Heart right ventricle (tissue), 16 donors: Measurements from ENCODE around the gene DRC1. TPM values are rescaled to one million over a fixed set of nuclear protein-coding genes. Genes with fewer than 3 reads are reported as not detected.

Experiments
- ATAC-seq, 8 donors: fragments of 200-7000 bp; cut with Tn5 transposase; one replicate each; pipeline ENCODE4 v1.9.1; 2020; ENCODE audit warnings: mild to moderate bottlenecking in 8 of 8, moderate library complexity in 8 of 8, moderate number of reproducible peaks in 1 of 8
- DNase-seq, 2 donors: peaks; one replicate each; pipeline ENCODE4 v3.0.0-alpha.2; 2020
- H3K27ac ChIP-seq, 10 donors: fragments of 200-600 bp; sonication (generic) in 2 of 10; one replicate each; pipeline versions ENCODE4 v1.5.0 to v1.8.0; 2020 to 2022; ENCODE audit warnings: mild to moderate bottlenecking in 3 of 10
- H3K27me3 ChIP-seq, 7 donors: fragments of 200-600 bp; one replicate each; pipeline ENCODE4 v1.8.0; 2021 to 2022; ENCODE audit warnings: mild to moderate bottlenecking in 2 of 7
- H3K36me3 ChIP-seq, 9 donors: fragments of 200-600 bp; sonication (generic) in 1 of 9; one replicate each; pipeline versions ENCODE4 v1.5.0 to v1.8.0; 2020 to 2022; ENCODE audit warnings: mild to moderate bottlenecking in 2 of 9
- H3K4me1 ChIP-seq, 9 donors: fragments of 200-600 bp; sonication (generic) in 1 of 9; one replicate each; pipeline versions ENCODE4 v1.5.0 to v1.8.0; 2020 to 2022; ENCODE audit warnings: mild to moderate bottlenecking in 4 of 9
- H3K4me3 ChIP-seq, 10 donors: fragments of 200-600 bp; sonication (generic) in 2 of 10; one replicate each; pipeline versions ENCODE4 v1.5.0 to v1.8.0; 2020 to 2022; ENCODE audit warnings: mild to moderate bottlenecking in 7 of 10, moderate library complexity in 2 of 10
- H3K9me3 ChIP-seq, 11 donors: fragments of 200-600 bp in 10 of 11; sonication (generic) in 2 of 11; one replicate each; pipeline versions ENCODE4 v1.5.0 to v1.8.0; 2013 to 2022; ENCODE audit warnings: mild to moderate bottlenecking in 2 of 11, control low read depth in 1 of 11, moderate library complexity in 1 of 11
- CTCF ChIP-seq, 9 donors: fragments of 200-600 bp; sonication (generic) in 2 of 9; IDR thresholded peaks; one replicate each; pipeline versions ENCODE4 v1.5.0 to v1.8.0; 2021 to 2022; ENCODE audit warnings: antibody characterized with exemption in 9 of 9, mild to moderate bottlenecking in 5 of 9, moderate library complexity in 1 of 9
- WGBS, 2 donors: extraction: QIAGEN DNeasy Blood & Tissue Kit; methylation state at CpG; one replicate each; pipeline ENCODE4 v1.1.7; 2013; ENCODE audit warnings: inconsistent platforms in 1 of 2; 5-methylcytosine and 5-hydroxymethylcytosine counted together
- intact Hi-C, 10 donors: fragments of 100-400 bp; cut with DNase I; formaldehyde crosslinking; loops; one replicate each; pipeline versions ENCODE4 v1.11.1 to v1.14.2; 2022
- polyA plus RNA-seq, 2 donors: library from polyadenylated mRNA; stranded (reverse); fragments of 200-250 nt; gene quantifications; one replicate each; pipeline ENCODE4 v1.2.3, GENCODE V29; 2013
- total RNA-seq, 10 donors: library from RNA; stranded (reverse); fragmentation: NEBNext Ultra II Directional in 3 of 10; extraction: Animal tissue kit (Norgen Biotek cat#: 25700) in 3 of 10; gene quantifications; one replicate each; pipeline versions ENCODE4 v1.2.1 to v1.2.4, GENCODE V29; 2021 to 2023
- donor health status: Arrhythmogenic right ventricular cardiomyopathy.
- donor health status: ischemic (EF 13 %, LVEDD 7.1; RV severe dilation, severe dysfunction).
- donor health status: healthy with polysubstance abuse.
- donor health status: DM: no; HTN: yes; CAD: no.
- donor health status: DM: no; HTN: no; CAD: no.
- donor health status: ischemic (EF 25% LVEDD 6.9; RV normal size, moderate dysfunction).
- donor health status: ischemic (EF 25% LVEDD 5.7; RV mildly dilated, moderate dysfunction).
- donor health status: healthy.
- donor health status: DM: yes; HTN: yes; CAD: no.
- donor health status: Ischemic cardiomyopathy.
- donor health status: ischemic (EF 35%, LVEDD 5.7; RV mildly dilated, moderate dysfunction).
- donor health status: nonischemic (EF 11% LVEDD 7.7; RV severe dilation, severe dysfunction).
- donor health status: DM: yes; HTN: yes; CAD: no.
- donor health status: PGD.
- donor health status: ischemic (EF 29% LVEDD 5.4; RV normal size, mild dysfunction).
- donor health status: nonischemic (EF 23%, LVEDD 6.1; RV moderate dilation, normal function).

Gene DRC1
- total and polyA plus RNA-seq, 12 donors, result 0.06 to 0.37 (median 0.20) TPM; not detected in 8

DNA sequence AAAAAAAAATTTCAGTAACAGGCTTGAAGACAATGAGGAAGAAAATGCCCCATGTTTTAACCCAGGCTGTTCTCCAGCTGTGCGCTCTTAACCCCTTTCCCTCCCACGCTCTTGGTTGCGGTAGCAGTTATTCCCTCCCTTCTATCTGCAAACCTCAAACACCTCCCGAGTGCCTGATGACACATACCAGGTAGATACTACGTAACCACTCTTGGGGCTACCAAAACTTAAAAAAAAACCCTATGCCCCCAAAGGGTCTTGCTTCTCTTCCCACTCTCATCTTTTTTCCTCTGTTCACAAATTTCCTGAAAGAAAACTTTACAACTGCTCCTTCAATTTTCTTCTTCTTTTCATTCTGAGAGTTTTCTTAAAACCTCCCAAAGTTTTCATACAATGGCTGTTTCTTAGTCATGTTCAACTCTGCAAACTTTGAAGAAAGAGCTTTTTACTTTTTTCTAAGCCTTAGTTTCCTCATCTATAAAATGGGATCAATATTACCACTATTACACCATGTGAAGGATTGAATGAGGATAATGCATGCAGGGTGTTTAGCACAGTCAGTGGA is 4.9 kb upstream of the DRC1 start:
- no peak for ATAC-seq
- H3K4me3 ChIP-seq, result no peak overlapping the region
- no peak overlapping the region for H3K27ac ChIP-seq
- intact Hi-C loops, result no loop called here
- TF ChIP-seq CTCF (IDR thresholded peaks at IDR 0.05), result no peak
- H3K36me3 ChIP-seq, result peaks cover 0 to 31% (median 4%) of the 10 kb centered on the region in 9 donors
- H3K27me3 ChIP-seq, result peaks cover 0 to 8% (median under 1%) of the 10 kb centered on the region in 7 donors
- H3K9me3 ChIP-seq, result no peaks in the 10 kb centered on the region
- DNase-seq, result no peak
- H3K4me1 ChIP-seq, result peaks cover 0 to 5% (median 4%) of the 10 kb centered on the region in 9 donors
- whole genome bisulfite sequencing, 2 donors, result 90 to 94% methylated on average over 5 of the region's 5 CpGs

GRCh38 chr2:26399771-26400376 is 1.8 kb upstream of the DRC1 start:
- Histone ChIP-seq H3K36me3 (peaks cover 0 to 13% (median 4%) of the 10 kb centered on the region in 9 donors), H3K4me1 (peaks cover 0 to 12% (median 8%) of the 10 kb centered on the region in 9 donors), H3K27ac (no peak overlapping the region), H3K9me3 (no peaks in the 10 kb centered on the region), H3K4me3 (no peak overlapping the region), H3K27me3 (peaks cover 0 to 18% (median 6%) of the 10 kb centered on the region in 7 donors)
- TF ChIP-seq CTCF (IDR thresholded peaks at IDR 0.05), result no peak
- intact Hi-C loops, result no loop called here
- ATAC-seq (no peak), DNase-seq (no peak)
- WGBS, 2 donors, result 58 to 69% methylated on average over 4 of the region's 4 CpGs

- no peak for DNase-seq
- ATAC-seq, result no peak
- TF ChIP-seq CTCF (IDR thresholded peaks at IDR 0.05), result no peak
- Histone ChIP-seq H3K27me3 (peaks cover 0 to 18% (median 6%) of the 10 kb centered on the region in 7 donors), H3K27ac (no peak overlapping the region), H3K4me1 (peaks cover 0 to 12% (median 8%) of the 10 kb centered on the region in 9 donors), H3K9me3 (no peaks in the 10 kb centered on the region), H3K4me3 (no peak overlapping the region), H3K36me3 (peaks cover 0 to 8% (median 4%) of the 10 kb centered on the region in 9 donors)
- 81 to 85% methylated on average over 5 of the region's 5 CpGs for WGBS, 2 donors
- intact Hi-C loops, result no loop called here
Measured at GRCh38 chr2:26400723-26401122, 997 bp upstream of the DRC1 start.

- Histone ChIP-seq H3K27me3 (peaks cover 0 to 11% (median 2%) of the 10 kb centered on the region in 7 donors), H3K36me3 (no peaks in the 10 kb centered on the region), H3K9me3 (no peaks in the 10 kb centered on the region), H3K27ac (no peak overlapping the region), H3K4me3 (no peak overlapping the region), H3K4me1 (no peaks in the 10 kb centered on the region)
- no peak for TF ChIP-seq CTCF (IDR thresholded peaks at IDR 0.05)
- DNase-seq (no peak), ATAC-seq (no peak)
- WGBS, 2 donors, result 56 to 59% methylated on average over 9 of the region's 9 CpGs
- intact Hi-C loops, result no loop called here
Measured at GRCh38 chr2:26407526-26407925, 5.8 kb downstream of the DRC1 start.
